Measurements from ENCODE around the gene TEC.

DNA sequence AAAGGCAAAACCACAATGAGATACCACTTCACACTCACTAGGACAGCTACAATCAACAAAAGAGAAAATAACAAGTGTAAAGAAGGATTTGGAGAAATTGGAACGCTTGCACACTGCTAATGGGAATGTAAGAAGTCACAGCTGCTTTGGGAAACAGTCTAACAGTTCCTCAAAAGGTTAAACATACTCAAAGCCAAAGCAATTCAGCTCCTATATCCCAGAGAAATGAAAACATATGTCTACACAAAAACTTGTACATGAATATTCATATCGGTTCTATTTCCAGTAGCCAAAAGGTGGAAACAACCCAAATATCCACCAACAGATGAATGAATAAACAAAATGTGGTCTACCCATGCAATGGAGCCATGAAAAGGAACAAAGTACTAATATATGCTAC, 64.0 kb downstream of the TEC start:
- no peak for TF ChIP-seq TAF1 (IDR thresholded peaks at IDR 0.05; ENCODE audit: low read depth)
- TF ChIP-seq, protein P1, sequence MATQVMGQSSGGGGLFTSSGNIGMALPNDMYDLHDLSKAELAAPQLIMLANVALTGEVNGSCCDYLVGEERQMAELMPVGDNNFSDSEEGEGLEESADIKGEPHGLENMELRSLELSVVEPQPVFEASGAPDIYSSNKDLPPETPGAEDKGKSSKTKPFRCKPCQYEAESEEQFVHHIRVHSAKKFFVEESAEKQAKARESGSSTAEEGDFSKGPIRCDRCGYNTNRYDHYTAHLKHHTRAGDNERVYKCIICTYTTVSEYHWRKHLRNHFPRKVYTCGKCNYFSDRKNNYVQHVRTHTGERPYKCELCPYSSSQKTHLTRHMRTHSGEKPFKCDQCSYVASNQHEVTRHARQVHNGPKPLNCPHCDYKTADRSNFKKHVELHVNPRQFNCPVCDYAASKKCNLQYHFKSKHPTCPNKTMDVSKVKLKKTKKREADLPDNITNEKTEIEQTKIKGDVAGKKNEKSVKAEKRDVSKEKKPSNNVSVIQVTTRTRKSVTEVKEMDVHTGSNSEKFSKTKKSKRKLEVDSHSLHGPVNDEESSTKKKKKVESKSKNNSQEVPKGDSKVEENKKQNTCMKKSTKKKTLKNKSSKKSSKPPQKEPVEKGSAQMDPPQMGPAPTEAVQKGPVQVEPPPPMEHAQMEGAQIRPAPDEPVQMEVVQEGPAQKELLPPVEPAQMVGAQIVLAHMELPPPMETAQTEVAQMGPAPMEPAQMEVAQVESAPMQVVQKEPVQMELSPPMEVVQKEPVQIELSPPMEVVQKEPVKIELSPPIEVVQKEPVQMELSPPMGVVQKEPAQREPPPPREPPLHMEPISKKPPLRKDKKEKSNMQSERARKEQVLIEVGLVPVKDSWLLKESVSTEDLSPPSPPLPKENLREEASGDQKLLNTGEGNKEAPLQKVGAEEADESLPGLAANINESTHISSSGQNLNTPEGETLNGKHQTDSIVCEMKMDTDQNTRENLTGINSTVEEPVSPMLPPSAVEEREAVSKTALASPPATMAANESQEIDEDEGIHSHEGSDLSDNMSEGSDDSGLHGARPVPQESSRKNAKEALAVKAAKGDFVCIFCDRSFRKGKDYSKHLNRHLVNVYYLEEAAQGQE (IDR thresholded peaks at IDR 0.05; ENCODE audit: low read depth), result no peak
- no peak for TF ChIP-seq CEBPB (IDR thresholded peaks at IDR 0.05)
- no peak for TF ChIP-seq EP300 (IDR thresholded peaks at IDR 0.05; ENCODE audit: borderline replicate concordance)
- no peak for TF ChIP-seq NFIC (IDR thresholded peaks at IDR 0.05)
- TF ChIP-seq ZBTB7A (IDR thresholded peaks at IDR 0.05; ENCODE audit: low read depth), result no peak
- no peak for TF ChIP-seq RAD21 (IDR thresholded peaks at IDR 0.05; ENCODE audit: low read depth)
- TF ChIP-seq YY1 (IDR thresholded peaks at IDR 0.05; ENCODE audit: low read depth), result no peak
- TF ChIP-seq, protein P2, sequence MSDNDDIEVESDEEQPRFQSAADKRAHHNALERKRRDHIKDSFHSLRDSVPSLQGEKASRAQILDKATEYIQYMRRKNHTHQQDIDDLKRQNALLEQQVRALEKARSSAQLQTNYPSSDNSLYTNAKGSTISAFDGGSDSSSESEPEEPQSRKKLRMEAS (IDR thresholded peaks at IDR 0.05), result no peak
- TF ChIP-seq CREB1 (IDR thresholded peaks at IDR 0.05; ENCODE audit: low read depth), result no peak
- TF ChIP-seq EGR1 (IDR thresholded peaks at IDR 0.05), result no peak
- no peak for TF ChIP-seq TEAD4 (IDR thresholded peaks at IDR 0.05)
- TF ChIP-seq, protein P3, sequence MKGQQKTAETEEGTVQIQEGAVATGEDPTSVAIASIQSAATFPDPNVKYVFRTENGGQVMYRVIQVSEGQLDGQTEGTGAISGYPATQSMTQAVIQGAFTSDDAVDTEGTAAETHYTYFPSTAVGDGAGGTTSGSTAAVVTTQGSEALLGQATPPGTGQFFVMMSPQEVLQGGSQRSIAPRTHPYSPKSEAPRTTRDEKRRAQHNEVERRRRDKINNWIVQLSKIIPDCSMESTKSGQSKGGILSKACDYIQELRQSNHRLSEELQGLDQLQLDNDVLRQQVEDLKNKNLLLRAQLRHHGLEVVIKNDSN (IDR thresholded peaks at IDR 0.05), result no peak
- no peak for TF ChIP-seq FOXM1 (IDR thresholded peaks at IDR 0.05; ENCODE audit: borderline replicate concordance, low read depth)
